ENCODE results near the gene TREM1.

DNA sequence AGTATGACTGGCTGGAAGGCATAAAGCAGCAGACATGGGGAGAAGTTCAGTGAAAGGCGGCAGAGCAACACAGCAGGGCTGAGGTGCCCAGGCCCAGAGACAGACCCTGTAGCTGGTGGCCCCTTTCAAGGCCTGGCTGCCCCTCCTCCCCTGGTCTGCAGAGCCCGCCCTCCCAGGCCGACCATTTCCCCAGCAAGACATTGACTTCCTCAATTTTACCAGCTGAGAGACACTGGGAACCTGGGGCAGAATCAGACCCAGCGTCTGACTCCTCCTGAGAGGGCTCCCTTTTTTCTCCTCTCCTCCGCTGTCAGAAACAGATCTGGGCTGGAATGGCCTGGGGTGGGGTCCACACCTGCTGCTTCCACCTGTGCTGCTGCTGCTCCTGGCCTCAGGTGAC lies 58.4 kb downstream of the TREM1 start, which contains the start of gene TREML4:
- TF ChIP-seq TAF1 (IDR thresholded peaks at IDR 0.05; ENCODE audit: low read depth) (no peak), ZBTB7A (IDR thresholded peaks at IDR 0.05; ENCODE audit: low read depth) (no peak)
